GM21619 (cell line): ENCODE measurements around the gene PSMB3.
"Not testable (repeated sequence)": the region's sequence is repeated elsewhere in the genome, so short reads cannot be mapped to it uniquely, and the experiment has no call there.

Source experiments
- ATAC-seq: cut with Tn5 transposase; IDR thresholded peaks from one replicate; pipeline ENCODE4 v1.9.1; 2021; ENCODE audit not compliant: unreplicated experiment

Gene PSMB3

GRCh38 chr17:38748892-38749222, 3.7 kb upstream of the PSMB3 start:
- ATAC-seq: no peak

DNA sequence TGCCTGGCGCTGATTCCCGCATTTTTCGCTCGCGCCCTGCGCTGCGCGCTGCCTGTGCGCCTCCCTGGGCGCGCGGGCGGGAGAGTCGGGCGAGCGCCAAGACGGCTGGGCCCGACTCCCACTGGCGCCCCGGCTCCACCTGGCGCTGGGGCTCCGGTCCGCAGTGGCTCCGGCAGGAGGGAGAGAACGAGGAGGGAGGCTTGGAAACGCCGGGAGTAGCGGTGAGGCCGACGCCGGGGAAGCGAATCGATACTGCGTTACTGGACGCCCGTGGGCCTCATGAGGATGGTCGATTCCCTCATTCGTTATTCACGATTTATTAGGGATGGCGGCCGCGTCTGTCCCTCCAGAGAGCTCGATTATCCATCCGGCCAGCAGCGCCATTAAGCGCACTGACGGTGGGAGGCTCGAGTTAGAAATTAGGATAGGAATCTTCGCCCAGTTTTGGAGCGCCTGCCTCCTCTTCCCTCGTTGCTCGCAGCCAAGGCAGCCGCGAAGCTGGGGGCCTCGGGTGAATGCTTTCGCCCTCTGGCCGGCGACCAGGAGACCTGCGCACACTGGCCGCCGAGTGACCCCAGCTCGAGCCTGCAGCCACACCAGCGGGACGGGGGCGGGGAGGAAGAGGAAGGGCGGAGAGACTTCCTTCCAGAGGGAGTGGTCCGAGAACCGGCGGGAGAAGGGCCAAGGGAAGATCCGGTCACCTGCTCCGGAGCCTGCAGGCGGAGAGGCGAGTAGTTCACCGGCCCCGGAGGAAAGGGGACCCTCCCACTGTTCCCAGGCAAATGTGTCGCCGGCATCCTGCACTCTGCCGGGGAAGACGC, 3.1 kb upstream of the PSMB3 start:
- ATAC-seq: no peak

GRCh38 chr17:38750044-38750311, 2.6 kb upstream of the PSMB3 start:
- no peak for ATAC-seq

- ATAC-seq: no peak
Measured at GRCh38 chr17:38750312-38751121, 2.0 kb upstream of the PSMB3 start.

- ATAC-seq: no peak
Measured at GRCh38 chr17:38751144-38751807, 1.3 kb upstream of the PSMB3 start.

- peak; percentile 10 for ATAC-seq
Measured at GRCh38 chr17:38751808-38752307, 683 bp upstream of the PSMB3 start.

GRCh38 chr17:38753071-38753506, 548 bp downstream of the PSMB3 start:
- no peak for ATAC-seq

GRCh38 chr17:38761612-38762011, 9.1 kb downstream of the PSMB3 start:
- ATAC-seq: no peak

GRCh38 chr17:38762231-38762630, 9.7 kb downstream of the PSMB3 start:
- no peak for ATAC-seq

GRCh38 chr17:38766341-38766740, 13.8 kb downstream of the PSMB3 start:
- no peak for ATAC-seq

DNA sequence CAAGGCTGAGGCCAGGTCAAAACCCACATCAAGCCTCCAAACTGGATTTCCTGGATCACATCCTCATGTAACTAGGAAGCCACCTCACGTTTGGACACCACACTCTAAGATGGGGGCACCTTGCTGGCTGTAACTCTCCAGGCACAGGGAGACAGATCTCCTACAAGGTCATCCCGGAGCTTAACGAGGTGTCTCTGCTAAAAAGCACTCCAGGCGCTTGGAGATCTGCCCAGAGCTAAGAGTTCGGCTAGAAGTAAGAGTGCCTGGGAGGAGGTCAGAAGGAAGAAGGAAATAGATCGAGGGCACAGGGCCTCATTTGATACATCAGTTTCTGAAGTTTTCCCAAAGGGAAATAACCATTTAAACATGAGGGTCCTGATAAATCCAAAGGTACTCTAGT, 15.9 kb downstream of the PSMB3 start:
- ATAC-seq: no peak

DNA sequence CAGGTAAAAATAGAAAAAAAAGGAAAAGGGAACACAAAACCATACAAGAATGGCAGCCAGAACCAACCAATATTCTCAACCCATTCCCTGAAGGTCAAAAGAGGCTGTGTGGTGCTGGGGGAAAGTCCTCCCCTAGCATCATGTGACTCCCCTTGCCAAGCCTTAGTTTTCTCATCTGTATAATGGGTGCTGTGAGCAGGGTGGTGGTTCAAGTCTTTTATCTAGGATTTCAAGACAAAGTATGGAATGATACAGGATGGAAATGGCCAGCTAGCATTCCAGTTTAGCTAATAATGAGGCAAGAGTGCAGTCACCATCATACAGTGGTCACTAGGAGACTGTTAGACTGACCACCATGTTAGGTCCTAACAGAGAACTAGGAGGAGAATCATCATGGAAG, 20.7 kb downstream of the PSMB3 start:
- ATAC-seq: no peak

DNA sequence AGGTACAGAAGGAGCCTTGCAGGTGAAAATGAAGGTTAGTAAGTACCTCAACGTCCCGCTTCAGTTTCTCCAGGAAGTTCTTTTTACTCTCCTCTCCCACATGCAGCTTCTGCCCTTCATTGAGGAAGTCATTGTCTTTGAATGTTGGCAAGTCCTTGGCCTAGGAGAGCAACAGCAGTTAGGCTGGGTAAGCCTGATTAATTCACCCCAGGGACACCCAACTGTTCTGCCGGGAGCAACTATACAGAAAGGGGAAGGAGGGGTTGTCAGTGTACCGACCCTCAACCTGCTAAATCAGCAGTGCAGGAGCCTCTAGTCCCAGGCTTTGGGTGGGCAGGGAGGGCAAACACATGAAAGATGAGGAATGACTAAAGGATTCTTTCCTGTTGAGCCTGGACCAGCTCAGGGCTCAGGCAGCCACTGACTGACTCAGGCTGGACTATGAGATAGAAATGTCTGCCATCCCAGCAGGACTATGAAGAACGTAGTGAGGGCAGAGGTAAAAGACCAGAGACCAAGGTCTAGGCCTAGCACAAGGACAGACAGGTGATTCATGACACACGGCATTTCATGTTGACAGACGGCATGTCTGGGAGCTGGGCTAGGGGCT, 25.2 kb downstream of the PSMB3 start:
- ATAC-seq: no peak

GRCh38 chr17:38779965-38780752, 27.6 kb downstream of the PSMB3 start:
- ATAC-seq: no peak

- ATAC-seq: no peak
Measured at GRCh38 chr17:38783227-38783626, 30.7 kb downstream of the PSMB3 start.

- no peak for ATAC-seq
Measured at GRCh38 chr17:38786372-38786771, 33.8 kb downstream of the PSMB3 start.

DNA sequence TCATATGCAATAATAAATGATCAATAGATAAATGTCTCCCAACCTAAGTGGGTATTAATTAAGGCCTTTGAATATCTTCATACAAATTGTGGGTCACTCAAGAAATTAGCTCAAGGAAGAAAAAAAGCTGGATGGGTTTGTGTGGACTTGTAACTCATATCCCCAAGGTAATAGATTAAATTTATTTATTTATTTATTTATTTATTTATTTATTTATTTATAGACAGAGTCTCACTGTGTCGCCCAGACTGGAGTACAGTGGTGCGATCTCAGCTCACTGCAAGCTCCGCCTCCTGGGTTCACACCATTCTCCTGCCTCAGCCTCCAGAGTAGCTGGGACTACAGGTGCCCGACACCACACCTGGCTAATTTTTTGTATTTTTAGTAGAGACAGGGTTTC, 35.5 kb downstream of the PSMB3 start:
- ATAC-seq: not testable (repeated sequence)

DNA sequence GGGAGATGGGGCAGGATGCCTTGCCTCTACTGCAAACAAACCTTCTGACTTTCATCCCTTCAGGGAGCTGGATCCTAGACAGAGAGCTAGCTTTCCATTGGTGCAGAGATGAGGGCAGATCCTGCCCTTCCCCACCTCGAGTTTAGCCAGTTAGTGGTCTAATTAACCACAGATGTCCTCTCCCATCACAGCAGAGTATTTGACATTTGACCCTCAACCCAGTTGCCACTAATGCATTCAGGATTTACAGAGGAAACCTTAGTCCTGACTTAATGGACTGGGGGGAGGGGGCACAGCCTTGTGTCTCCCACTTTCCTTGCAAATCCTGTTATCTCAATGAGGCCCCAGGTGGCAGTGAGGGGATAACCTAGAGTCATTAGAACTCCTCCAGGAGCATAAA, 36.6 kb downstream of the PSMB3 start:
- ATAC-seq: no peak

- not testable (repeated sequence) for ATAC-seq
Measured at GRCh38 chr17:38790148-38790707, 37.7 kb downstream of the PSMB3 start.

GRCh38 chr17:38791162-38791561, 38.6 kb downstream of the PSMB3 start:
- no peak for ATAC-seq
